Kidney capillary endothelial cell (primary cell): ENCODE measurements around the gene CNTNAP2.

Experiments used
- DNase-seq: peaks from one replicate; pipeline ENCODE4 v3.0.0-alpha.2; 2018; ENCODE audit warnings: low spot score

Gene CNTNAP2

DNA sequence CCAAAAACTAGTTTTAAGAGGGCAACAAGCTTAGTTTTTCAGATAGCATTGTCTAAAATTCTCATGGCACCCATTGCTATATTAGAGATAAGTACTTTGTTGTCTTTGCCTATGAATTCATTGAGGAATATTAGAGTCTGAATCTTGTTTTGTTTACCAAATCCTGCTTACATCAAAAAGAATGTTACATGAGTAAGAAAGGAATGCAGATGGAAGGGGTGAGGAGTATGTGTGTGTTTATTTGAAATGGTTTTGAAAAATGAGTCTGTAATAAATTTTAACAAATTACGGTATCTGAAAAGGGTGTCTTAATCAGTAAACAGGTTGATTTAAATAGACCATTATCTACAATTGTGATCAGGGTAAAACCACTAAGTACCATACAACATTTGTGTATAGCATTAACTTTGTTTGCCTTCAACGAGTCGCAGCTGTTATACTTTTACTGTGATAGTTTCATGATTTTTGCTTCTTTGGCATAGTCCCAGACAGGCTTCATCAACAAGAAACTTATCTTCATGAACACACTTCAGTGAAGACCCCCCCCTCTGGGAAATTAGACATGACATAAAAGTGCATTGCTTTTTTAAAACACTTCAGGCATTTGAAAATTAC, 1290.0 kb downstream of the CNTNAP2 start:
- DNase-seq, result no peak

DNA sequence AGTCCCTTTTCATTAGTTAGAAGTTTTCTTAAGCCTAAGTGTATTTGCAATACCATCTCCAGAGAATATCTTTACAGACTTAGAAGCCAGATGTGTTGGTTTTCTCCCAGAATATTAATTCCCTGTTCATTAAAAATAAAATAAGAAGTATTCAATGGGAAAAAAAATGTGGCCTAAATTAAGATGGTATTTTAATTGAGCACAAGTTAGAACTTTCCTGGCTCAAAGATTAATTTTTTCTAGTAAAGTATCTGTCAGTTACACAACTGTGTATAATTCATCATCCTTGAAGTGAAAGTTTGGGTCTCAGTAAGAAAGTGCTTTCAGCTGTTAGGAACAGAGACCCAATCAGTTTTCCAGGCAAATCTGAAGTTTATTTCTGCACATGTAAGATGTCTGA, 1294.5 kb downstream of the CNTNAP2 start:
- no peak for DNase-seq

DNA sequence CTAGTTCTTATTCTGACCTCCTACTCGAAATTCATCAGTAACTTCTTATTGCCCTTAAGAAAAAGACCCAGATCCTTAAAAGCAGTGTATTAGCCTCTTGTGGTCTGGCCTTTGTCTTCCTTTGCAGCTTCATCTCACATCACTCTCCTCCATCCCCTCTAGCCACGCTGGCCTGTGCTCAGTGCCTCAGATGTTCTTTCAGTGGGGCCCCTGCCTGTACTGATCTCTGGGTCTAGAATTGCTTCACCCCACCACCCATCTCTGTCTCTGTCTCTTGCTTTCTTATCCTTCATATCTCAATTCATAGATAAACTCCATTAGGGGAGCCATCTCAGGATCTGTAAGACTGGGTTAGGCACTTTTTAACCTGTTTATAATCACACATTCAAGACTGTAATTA, 1295.5 kb downstream of the CNTNAP2 start:
- no peak for DNase-seq

DNA sequence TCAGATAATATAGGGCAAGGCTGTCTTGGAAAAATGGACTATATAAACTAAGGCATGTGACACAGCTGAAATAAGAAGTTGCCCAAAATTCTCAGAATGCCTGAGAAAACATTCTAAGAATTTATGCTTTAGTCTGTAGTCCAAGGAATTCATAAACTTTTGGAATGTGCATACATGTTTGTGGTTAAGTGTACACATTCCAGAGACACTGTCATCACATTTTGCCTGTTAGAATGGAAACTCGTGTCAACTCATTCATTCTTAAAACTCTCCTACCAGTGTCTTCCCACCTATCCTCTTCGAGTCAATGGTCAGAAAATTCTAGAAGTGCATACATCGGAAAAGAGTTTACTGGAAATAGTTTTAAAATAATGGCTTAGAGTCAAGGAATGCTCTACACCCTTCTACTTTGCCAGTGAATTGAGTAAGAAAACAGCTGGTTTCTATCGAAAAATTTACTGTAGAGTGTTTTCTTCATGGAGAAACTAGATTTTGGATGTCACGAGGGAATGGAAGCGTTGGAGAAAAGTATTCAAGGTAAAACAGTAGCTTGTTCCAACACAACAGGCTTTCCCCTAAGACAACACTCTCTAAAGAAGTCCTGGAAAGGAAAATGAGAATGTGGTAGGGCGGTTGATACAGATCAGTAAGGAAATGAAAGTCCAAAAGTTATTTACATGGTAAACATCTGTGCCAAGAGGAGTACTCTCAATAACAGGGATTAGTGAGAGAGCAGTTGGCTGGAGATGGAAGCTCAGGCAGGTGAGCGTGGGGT, 1296.4 kb downstream of the CNTNAP2 start:
- no peak for DNase-seq

DNA sequence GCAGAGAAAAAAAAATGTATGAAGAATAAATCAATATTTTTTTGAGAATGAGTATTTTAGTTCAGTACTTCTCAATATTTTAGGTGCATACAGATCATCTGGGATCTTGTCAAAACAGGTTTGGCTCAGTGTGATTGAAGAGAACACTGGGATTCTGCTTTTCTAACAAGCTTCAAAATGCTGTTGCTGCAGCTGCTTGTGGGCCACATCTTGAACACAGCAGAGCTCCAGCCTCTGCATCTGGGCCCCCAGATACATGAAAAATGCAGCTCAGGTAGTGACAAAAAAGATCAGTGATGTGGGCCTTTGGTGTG, 1296.9 kb downstream of the CNTNAP2 start:
- no peak for DNase-seq

DNA sequence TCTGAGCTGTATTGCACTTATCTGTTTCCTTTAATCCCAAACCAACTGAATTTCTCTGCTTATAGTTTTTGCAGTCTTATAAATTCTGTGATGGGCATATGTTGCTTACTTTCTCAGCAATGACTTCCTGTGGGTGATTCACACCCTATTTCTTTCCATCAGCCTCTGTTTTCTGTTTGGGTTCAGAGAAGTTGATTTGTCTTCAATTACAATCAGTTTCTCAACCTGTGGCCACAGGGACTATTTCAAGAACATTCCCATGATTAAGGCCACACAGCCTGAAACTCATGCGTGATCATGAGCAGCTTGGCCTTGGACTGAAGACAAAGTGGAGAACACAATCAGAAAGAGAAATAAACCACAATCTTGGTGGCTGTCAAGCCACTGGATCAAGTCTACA, 1299.4 kb downstream of the CNTNAP2 start:
- no peak for DNase-seq

DNA sequence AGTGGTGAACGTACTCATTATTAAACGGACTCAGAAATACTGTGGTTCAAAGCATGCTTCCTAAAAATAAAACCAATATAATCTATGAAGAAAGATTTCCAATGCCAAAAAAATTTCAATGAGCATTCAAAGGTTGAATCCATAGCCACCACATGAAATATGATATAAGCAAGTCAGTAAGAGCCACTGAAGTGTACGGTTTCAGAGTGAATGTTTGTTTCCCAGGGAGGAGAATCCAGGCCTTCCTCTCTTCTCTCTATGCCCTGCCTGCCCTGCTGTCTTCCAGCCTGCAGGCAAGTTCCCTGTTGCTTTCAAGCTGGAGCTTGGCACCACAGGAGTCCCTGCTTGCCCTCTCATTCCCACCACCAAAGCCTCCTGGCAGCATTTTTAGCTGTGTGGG, 1302.4 kb downstream of the CNTNAP2 start:
- DNase-seq, result no peak

DNA sequence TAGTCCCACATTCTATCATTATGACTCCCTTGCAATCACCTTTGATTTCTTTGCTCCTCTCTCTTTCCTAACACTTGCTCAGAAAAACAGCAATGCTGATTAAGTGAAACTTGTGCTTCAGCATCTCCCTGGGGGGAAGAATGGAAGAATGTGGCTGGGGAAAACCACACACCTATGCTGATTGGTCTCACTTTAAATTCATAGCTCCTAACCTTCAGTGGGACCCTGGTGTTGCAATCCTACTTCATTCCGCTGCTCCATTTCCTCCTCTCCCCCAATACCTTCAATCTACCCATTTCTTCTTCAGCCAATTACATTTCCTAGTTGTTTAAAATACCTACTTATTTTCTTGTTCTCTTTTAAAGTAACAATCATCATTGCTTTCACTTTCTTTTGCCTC, 1307.3 kb downstream of the CNTNAP2 start:
- no peak for DNase-seq

DNA sequence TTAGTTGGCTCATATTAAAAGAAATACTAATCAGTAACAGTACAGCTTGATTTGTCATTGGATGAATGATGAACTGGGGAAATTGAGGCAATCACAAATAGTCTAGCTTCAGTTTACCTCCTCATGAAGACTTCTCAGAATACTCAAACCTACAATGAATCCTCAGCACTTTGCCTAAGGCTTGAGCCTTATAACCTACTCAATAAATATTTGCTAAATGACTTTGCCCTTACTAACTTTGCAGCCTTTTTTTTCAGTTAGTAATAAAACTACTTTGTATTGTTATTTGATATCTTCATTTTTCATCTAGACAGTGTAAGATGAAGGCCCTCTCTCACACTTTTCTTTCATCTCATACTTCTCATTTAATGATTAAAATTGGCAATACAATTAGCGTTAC, 1311.5 kb downstream of the CNTNAP2 start:
- DNase-seq, result no peak

DNA sequence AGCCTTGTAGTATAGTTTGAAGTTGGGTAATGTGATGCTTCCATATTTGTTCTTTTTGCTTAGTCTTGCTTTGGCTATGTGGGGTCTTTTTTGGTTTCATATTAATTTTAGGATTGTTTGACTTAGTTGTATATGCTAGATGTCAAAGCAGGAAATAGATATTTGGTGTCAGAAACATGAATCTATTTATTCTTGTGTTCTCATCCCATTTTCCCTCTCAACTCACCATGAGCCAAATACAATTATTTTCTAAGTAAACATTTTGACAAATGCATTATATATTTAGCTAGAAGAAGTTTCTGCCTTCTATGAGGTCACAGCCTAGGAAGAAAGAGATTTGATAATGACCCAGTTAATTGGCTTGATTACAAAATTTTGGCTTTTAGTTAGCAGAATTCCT, 1313.4 kb downstream of the CNTNAP2 start:
- DNase-seq, result no peak

DNA sequence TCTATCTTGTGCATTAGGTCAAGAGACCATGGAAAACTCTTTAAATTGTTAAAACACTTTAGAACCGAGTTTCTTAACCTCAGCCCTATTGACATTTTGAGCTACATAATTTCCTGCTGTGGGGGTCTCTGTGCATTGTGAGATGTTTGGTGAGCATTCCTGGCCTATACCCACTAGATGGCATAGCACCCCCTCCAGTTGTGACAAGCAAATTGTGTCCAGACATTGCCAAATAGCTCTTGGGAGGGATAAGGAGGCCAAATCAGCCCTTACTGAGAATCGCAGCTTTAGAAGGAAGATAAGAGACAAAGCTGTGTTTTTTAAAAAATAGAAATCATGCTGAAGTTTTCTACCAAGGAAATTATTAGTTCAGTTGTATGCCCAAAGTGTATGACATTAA, 1315.5 kb downstream of the CNTNAP2 start:
- DNase-seq, result no peak

DNA sequence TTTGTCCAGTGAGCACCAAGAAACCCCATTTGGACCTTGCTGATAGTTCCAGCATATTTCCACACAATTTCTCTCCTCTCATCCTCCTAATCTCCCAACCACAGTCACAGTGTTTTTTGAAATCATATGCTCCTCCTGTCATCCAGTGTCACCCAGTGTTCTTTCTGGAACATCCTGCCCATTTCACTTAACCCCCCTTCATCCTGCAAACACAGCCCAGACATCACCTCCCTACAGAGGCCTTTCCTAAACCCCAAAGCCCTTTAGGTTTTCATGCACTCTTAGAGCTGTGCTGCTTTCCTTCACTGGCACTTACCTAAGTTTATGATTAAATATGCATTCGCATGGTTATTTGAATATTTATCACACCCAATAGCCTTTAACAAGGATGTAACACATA, 1316.0 kb downstream of the CNTNAP2 start:
- DNase-seq, result no peak

DNA sequence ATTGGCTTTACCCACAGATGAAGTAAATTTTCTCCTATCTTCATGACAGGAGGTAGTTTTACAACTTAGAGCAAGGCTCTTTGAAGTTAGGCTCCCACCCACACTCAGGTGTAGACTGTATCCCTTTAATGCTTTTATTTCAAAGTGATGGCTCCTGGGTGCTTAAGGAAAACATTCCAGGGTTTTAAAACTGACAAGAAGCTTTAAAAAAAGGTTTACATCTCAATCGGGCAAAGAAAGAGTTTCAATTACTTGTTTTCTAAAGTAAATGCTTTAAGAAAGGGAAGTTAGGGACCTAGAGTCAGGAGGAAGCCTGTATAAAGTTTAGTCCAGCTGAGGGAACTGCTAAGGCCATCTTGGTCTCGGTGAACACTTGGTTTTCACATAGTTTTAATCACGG, 1320.1 kb downstream of the CNTNAP2 start:
- no peak for DNase-seq

DNA sequence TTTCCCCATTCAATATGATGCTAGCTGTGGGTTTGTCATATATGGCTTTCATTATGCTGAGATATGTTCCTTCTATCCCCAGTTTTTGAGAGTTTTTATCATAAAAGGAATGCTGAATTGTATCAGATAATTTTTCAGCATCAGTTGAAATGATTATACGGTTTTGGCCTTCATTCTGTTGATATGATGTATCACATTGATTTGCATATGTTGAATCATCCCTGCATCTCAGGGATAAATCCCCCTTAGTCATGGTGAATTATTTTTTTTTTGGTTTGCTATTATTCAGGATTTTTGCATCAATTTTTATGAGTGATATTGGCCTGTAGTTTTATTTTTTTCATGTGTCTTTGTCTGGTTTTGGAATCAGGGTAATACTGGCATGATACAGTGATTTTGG, 1321.6 kb downstream of the CNTNAP2 start:
- no peak for DNase-seq

DNA sequence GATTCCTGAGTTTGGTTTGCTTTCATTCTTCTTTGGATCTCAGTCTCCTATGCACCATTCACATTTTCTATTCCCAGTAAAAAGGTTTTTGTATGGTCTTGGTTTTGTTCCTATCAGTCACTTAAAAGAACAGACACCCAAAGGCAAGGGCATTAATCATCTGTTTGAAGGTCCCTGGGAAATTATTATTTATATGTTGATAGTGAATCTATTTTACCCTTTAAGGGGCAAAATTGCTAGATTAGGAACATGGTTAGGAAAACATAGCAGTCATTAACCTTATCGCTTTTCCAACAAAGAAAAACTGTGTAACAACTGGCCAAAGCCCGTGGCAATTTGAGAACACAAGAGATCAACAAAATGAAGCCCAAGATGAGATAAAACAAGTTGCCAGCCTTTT, 1327.3 kb downstream of the CNTNAP2 start:
- no peak for DNase-seq

DNA sequence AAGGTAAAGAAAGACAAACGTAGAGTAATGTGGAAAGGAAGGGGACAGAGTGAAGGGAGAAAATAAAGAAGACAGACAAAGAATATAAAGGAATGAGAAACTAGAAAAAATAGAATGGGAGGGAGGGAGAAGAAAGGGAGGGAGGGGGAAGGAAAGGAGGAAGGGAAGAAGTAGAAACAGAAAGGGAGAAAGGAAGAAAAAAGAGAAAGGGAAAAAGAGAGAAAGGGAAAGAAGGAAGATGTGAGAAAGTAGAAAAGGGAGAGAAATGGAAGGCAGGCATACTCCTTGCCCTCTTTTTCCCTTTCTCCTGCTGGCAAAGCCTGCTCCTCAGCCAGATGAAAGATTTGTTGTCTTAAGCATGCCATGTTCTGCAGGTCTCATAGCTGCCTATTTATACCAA, 1336.2 kb downstream of the CNTNAP2 start:
- DNase-seq, result no peak

DNA sequence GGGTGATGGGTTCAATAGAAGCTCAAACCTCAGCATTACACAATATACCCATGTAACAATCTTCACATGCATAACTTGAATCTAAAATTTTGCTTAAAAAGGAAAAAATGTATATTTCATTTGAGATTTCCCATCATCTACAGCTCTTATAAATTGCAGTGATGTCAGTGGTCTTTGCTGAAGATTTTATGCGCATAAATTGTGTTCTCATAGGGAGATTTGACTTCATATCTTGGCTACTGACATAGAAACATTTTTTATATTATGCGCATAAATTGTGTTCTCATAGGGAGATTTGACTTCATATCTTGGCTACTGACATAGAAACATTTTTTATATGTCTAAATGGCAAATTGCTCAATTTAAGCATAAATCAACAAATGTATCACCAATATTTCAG, 1348.6 kb downstream of the CNTNAP2 start:
- no peak for DNase-seq

DNA sequence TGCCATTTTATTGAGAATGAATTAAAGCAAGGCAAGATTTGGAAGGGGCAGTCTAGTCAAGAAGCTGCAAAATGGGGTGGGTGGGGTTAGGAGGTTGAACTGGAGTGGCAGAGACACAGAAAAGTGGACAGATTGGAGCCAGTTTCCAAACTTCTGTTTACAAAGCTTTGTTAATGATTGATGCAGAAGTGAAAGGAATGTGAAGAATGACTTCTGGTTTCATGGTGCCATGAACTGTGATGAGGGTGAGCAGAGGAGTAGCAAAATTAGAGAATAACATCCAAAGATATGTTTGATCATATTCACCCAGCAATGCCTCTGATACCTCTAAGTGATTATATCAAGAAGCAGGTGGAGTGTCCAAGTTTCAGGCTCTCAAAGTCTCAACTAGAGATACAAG, 1356.0 kb downstream of the CNTNAP2 start:
- no peak for DNase-seq

DNA sequence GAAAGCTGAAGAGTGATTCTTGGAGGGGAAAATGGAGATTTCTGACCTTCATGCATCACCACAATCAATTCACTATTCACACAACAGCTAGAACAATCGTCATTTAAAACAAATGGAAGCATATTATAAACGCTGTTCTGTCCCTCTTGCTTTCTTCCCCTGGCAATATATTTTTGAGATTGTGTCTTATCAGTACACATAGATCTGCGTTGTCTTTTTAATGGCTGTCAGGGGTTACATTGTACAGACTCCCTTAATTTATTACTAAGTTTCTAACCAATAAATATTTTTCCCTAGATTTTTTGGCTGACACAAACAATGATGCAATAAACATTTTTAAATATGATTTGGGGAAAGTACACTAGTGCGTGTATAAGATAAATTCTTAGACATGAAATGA, 1358.3 kb downstream of the CNTNAP2 start:
- no peak for DNase-seq

DNA sequence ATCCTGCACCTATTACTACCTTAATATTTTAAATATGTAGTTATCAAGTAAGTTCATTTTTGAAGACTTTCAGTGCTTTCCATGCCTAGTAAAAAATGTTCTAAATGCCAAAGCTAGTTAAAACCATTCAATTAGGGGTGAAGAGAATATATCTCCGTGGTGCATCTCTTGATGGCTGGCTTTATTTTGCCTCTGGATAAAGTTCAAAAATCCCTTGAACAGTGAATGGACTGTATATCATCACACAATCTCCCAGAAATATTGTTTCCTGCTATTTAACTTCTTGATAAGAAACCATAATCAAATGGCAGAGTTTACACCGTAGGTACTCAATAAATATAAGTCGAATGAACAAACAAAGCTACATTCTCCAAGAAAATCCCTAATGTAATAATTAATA, 1360.9 kb downstream of the CNTNAP2 start:
- no peak for DNase-seq

DNA sequence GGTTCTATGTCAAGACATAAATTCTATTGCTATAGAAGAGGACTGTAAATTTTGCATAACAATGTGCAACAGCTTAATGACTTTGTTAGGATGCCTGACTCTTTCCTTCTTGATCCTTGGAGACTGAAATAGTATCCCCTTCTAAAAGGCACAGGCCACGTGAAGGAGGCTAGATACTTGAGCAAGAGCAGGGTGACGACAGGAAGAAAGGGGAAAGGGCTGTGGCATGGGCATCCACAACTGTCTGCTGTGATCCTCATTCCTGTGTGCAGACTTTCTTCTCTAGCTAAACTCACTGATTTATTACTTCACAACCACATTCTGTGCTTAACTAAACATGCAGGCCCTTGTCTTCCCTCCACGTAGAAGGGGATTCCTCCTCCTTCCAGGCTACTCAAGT, 1362.2 kb downstream of the CNTNAP2 start:
- no peak for DNase-seq

DNA sequence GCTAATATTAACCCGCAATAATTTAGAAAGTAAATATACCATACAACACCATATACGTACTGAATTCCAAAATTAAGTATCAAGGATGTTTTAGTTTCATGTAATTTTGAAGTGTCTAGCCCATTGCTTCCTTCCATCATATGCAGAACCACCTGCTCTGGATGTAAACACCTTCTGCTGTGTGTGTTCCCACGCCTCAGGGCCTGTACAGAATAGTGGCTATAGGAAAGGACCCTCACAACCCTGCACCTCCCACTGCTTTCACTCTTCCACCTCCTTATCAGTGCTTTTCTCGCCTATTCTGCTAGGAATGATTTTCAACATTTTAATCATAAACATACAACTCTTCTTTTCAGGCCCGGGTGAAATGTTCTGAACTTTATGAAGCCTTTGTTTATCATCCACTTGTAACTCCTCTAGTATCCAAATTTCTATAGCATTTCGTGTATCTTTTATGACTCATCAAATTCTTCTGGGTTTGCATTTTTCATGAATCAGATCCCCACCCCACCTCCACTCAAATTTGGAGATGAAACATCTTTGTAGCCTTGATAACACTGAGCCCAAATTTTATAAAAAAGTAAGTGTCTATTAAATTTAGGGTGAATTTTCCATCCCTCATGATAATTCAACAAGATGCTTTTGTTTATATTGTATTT, 1367.2 kb downstream of the CNTNAP2 start:
- DNase-seq, result no peak

DNA sequence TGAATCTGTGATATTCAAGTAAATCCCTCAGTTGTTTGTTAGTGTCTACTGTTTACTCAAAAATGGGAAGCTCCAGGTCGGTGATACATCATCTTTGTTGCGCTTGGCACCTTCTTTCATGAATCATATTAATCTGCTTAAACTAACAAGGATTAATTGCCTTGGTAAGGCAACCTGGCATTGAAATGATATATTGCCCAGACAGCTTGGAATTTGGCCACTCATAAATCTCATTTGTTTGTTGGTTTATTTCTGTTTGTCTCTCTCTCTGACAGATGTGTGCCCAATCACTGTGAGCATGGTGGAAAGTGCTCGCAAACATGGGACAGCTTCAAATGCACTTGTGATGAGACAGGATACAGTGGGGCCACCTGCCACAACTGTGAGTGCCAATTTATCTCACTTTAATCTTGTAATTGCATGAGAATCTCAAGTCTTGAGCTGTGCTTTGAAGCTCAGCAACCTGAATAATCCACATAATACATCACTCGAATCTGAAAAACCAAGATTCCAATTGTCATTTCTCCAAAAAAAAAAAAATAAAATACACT, 1369.1 kb downstream of the CNTNAP2 start:
- DNase-seq, result no peak
